Fibroblast of skin of right biceps (primary cell): ENCODE results near the gene C12orf42.

Experiments
- DNase-seq: peaks from one replicate; pipeline ENCODE4 v3.0.0-alpha.2; 2013

The C12orf42 gene

GRCh38 chr12:103422746-103423515 is 72.8 kb downstream of the C12orf42 start:
- DNase-seq: no peak

- DNase-seq: no peak
Measured at GRCh38 chr12:103422328-103422727, 73.4 kb downstream of the C12orf42 start.

GRCh38 chr12:103421402-103421801 is 74.4 kb downstream of the C12orf42 start:
- no peak for DNase-seq

GRCh38 chr12:103415681-103416080 is 80.1 kb downstream of the C12orf42 start:
- DNase-seq: no peak

- no peak for DNase-seq
Measured at GRCh38 chr12:103401421-103401820, 94.3 kb downstream of the C12orf42 start.

- no peak for DNase-seq
Measured at GRCh38 chr12:103399986-103400385, 95.8 kb downstream of the C12orf42 start.

GRCh38 chr12:103397536-103397935 is 98.2 kb downstream of the C12orf42 start:
- DNase-seq: no peak

- no peak for DNase-seq
Measured at GRCh38 chr12:103392722-103393121, 103.0 kb downstream of the C12orf42 start.

GRCh38 chr12:103391103-103391502 is 104.7 kb downstream of the C12orf42 start:
- DNase-seq: no peak

GRCh38 chr12:103387385-103387784 is 108.4 kb downstream of the C12orf42 start:
- DNase-seq: no peak

- no peak for DNase-seq
Measured at GRCh38 chr12:103386451-103386850, 109.3 kb downstream of the C12orf42 start.

- DNase-seq: no peak
Measured at GRCh38 chr12:103382736-103383346, 112.9 kb downstream of the C12orf42 start.

- no peak for DNase-seq
Measured at GRCh38 chr12:103382119-103382518, 113.6 kb downstream of the C12orf42 start.

GRCh38 chr12:103379670-103380069 is 116.1 kb downstream of the C12orf42 start:
- no peak for DNase-seq

- no peak for DNase-seq
Measured at GRCh38 chr12:103373088-103373523, 122.7 kb downstream of the C12orf42 start.

- DNase-seq: no peak
Measured at GRCh38 chr12:103369929-103370328, 125.8 kb downstream of the C12orf42 start.

- no peak for DNase-seq
Measured at GRCh38 chr12:103368167-103368566, 127.6 kb downstream of the C12orf42 start.

GRCh38 chr12:103354403-103354802 is 141.4 kb downstream of the C12orf42 start:
- DNase-seq: no peak

- no peak for DNase-seq
Measured at GRCh38 chr12:103353913-103354312, 141.9 kb downstream of the C12orf42 start.

- no peak for DNase-seq
Measured at GRCh38 chr12:103350116-103350515, 145.7 kb downstream of the C12orf42 start.

- no peak for DNase-seq
Measured at GRCh38 chr12:103348935-103349334, 146.8 kb downstream of the C12orf42 start.

GRCh38 chr12:103336940-103337339 is 158.8 kb downstream of the C12orf42 start:
- DNase-seq: no peak

GRCh38 chr12:103334466-103334865 is 161.3 kb downstream of the C12orf42 start:
- no peak for DNase-seq

GRCh38 chr12:103333676-103334075 is 162.1 kb downstream of the C12orf42 start:
- DNase-seq: no peak

- DNase-seq: no peak
Measured at GRCh38 chr12:103331643-103332042, 164.1 kb downstream of the C12orf42 start.
